Activated T-cell treated with anti-CD3 and anti-CD28 coated beads, Interleukin-2, amount 50 U/mL, for 4 hours (primary cell): ENCODE data around the gene LYRM7. TPM values are rescaled to one million over a fixed set of nuclear protein-coding genes. Genes with fewer than 3 reads are reported as not detected.

Source experiments
- ATAC-seq, 2 donors: fragments of 200-7000 bp; cut with Tn5 transposase; one replicate each; pipeline ENCODE4 v1.10.0; 2021
- DNase-seq: peaks from one replicate; pipeline ENCODE4 v3.0.0-alpha.2; 2020
- H3K27me3 Mint-ChIP-seq: one replicate; pipeline ENCODE4 v1.8.0; 2021; ENCODE audit warnings: low read depth, mixed read lengths
- H3K36me3 Mint-ChIP-seq: one replicate; pipeline ENCODE4 v1.8.0; 2022; ENCODE audit warnings: mixed read lengths; ENCODE audit not compliant: insufficient read depth
- H3K4me1 Mint-ChIP-seq: one replicate; pipeline ENCODE4 v1.8.0; 2021; ENCODE audit warnings: low read depth, mixed read lengths
- H3K4me3 Mint-ChIP-seq: one replicate; pipeline ENCODE4 v1.8.0; 2021; ENCODE audit warnings: mild to moderate bottlenecking, moderate library complexity, mixed read lengths
- H3K9me3 Mint-ChIP-seq: one replicate; pipeline ENCODE4 v1.8.0; 2021; ENCODE audit warnings: mixed read lengths
- total RNA-seq, 3 donors: library from RNA; stranded (reverse); gene quantifications; one replicate each; pipeline ENCODE4 v1.2.1, GENCODE V29; 2021

The LYRM7 gene
- total RNA-seq, 3 donors from 2014 or later: 15.1 to 20.0 (median 18.9) TPM

DNA sequence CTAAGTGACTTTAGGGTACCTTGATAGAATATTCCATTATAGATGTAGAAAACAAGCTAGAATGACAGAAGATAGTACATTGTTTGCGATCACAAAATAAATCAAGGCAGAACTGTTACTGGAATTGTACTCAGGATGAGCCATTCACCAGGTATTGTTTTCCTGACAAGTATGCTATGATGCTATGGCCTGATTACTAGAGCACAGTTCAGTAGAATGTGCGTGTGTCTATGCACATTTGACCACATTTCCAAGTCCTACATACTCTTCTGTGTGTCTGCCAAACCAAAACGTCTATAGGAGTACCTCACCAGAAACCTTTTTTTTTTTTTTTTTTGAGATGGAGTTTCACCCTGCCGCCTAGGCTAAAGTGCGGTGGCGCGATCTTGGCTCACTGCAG, 49.8 kb downstream of the LYRM7 start:
- Mint-ChIP-seq H3K36me3 (no peaks in the 10 kb centered on the region), H3K4me1 (peaks cover 16% of the 10 kb centered on the region), H3K4me3 (no peak overlapping the region), H3K9me3 (no peaks in the 10 kb centered on the region), H3K27me3 (no peaks in the 10 kb centered on the region)
- no peak for DNase-seq
- no peak for ATAC-seq

DNA sequence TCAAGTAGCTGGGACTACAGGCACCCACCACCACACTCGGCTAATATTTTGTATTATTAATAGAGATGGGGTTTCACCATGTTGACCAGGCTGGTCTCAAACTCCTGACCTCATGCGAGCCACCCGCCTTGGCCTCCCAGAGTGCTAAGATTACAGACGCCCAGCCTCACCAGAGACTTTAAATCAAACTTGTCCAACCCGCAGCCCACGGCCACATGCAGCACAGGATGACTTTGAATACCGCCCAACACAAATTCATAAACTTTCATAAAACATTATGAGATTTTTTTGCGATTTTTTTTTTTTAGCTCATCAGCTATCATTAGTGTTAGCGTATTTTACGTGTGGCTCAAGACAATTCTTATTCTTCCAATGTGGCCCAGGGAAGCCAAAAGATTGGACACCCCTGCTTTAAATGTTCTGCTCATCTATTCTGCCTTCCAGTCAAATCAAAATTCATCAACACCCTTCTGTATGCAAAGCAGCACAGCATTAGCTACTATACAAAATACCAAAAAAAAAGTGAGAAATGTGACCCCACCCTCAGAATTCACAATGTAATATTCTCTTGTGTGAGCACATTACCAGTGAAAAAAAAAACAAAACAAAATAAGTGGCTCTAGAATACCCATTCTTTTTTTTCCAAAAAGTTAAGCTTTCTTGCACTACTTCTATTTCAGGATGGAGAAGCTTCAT, 50.4 kb downstream of the LYRM7 start:
- no peak for ATAC-seq

DNA sequence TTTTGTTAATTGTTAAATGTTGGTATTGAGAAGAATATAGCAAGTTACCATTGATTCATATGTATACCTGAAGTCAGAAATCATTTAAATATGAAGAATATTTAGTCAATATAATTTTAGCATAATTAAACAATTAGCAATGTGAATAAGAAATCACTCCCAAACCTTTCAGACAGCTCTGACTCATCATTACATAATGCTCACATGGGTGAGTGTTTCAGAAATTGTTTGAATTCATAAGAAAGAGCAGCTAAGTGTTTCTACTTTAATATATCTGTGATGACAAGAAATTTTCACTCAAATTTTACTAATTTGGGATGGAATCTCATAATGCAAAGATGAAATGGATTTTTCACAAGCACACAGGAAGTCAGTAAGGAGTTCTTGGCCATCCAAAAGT, 51.1 kb downstream of the LYRM7 start:
- DNase-seq (no peak), ATAC-seq (no peak)
- Mint-ChIP-seq H3K4me3 (no peak overlapping the region), H3K36me3 (no peaks in the 10 kb centered on the region), H3K27me3 (no peaks in the 10 kb centered on the region), H3K4me1 (peaks cover 16% of the 10 kb centered on the region), H3K9me3 (no peaks in the 10 kb centered on the region)

More for the DNA sequence above, 50.4 kb downstream of the LYRM7 start:
- Mint-ChIP-seq H3K4me1 (peaks cover 16% of the 10 kb centered on the region), H3K9me3 (no peaks in the 10 kb centered on the region), H3K4me3 (no peak overlapping the region), H3K27me3 (no peaks in the 10 kb centered on the region), H3K36me3 (no peaks in the 10 kb centered on the region)
- no peak for DNase-seq

DNA sequence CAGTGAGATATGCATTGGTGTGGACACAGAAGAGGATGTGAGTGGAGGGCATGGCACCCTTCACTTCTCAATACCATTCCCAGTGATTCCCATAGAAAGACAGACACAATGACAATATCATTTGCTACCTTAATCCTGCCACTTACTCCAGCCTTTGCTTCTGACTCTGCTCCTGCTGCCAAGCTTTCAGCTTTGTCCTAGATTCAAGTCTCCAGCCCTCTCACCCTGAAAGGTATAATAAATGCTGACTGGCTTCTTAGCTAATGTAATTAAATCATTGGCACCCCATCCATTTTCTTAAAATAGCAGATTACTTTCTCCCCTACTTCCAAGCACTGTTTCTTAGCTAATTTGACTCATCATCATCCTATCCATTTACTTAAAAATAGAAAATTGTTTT, 52.0 kb downstream of the LYRM7 start:
- no peaks in the 10 kb centered on the region for H3K36me3 Mint-ChIP-seq
- H3K27me3 Mint-ChIP-seq: no peaks in the 10 kb centered on the region
- DNase-seq: no peak
- no peak overlapping the region for H3K4me3 Mint-ChIP-seq
- no peaks in the 10 kb centered on the region for H3K9me3 Mint-ChIP-seq
- peaks cover 16% of the 10 kb centered on the region for H3K4me1 Mint-ChIP-seq
- no peak for ATAC-seq

DNA sequence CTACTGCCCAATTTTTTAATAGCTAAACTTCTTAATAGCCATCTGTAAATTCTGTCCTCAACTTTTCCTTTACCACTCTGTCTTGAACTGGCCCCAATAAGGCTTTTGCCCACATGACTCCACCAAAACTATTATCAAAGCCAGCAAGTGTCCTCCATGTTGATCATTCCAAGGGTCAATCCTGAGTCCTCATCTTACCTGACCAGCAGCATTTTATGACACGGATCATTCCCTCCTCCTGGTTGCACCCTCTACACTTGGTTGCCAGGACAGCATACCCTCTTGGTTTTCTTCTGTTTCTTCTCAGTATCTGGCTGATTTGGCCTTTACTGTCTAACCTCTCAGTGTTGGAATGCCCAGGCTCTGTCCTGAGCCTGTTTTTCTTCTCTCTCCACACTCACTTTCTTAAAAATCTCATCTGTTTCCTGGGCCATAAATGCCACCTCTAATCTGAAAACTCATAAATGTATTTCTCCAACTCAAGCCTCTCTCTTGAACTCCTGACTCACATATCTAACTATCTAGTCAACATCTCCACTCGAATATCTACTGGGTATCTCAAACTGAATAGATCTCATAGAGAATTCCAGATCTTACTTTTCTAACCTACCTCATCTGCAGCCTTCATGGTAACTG, 53.1 kb downstream of the LYRM7 start:
- H3K4me3 Mint-ChIP-seq: no peak overlapping the region
- no peaks in the 10 kb centered on the region for H3K36me3 Mint-ChIP-seq
- DNase-seq (no peak), ATAC-seq (no peak)
- no peaks in the 10 kb centered on the region for H3K9me3 Mint-ChIP-seq
- no peaks in the 10 kb centered on the region for H3K27me3 Mint-ChIP-seq
- H3K4me1 Mint-ChIP-seq: peaks cover 11% of the 10 kb centered on the region

DNA sequence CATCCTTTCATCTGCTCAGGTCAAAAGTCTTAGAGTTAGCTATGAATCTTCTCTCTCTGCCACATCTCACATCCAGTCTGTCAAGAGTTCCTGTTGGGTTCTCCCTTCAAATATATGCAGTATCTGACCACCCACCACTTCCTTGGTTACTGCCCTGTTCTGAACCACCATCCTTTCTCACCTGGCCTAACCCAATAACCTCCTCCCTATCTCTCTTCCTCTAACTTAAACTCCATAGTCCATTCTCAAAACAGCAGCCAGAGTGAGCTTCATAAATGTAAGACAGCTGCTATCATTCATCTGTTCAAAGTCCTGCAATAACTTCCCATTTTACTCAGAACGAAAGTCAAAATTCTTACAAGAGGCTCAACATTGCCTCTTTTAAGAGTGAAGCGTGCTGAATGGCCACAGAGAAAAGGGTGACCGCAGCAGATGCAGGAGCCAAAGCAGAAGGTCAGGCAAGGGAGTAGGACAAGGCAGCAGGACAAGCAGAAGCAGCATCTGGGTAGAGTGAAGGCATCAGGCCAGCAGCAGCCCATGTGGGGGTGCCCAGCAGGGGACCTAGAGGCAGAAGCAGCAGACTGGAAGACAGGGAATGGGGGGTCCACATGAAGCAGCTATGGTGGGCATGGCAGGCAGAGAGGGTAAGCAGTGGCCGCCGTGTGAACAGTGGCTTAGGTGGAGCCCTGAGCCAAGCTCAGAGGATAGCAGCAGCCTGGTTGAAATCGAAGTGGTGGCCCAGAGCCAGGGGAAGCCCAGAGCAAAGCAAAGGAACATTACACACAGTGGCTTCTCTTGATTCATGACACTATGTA, 53.9 kb downstream of the LYRM7 start:
- ATAC-seq: peak; percentile 52 to 54
- no peak for DNase-seq
- H3K9me3 Mint-ChIP-seq: no peaks in the 10 kb centered on the region
- H3K27me3 Mint-ChIP-seq: no peaks in the 10 kb centered on the region
- H3K36me3 Mint-ChIP-seq: no peaks in the 10 kb centered on the region
- no peak overlapping the region for H3K4me3 Mint-ChIP-seq
- peaks cover 8% of the 10 kb centered on the region for H3K4me1 Mint-ChIP-seq

DNA sequence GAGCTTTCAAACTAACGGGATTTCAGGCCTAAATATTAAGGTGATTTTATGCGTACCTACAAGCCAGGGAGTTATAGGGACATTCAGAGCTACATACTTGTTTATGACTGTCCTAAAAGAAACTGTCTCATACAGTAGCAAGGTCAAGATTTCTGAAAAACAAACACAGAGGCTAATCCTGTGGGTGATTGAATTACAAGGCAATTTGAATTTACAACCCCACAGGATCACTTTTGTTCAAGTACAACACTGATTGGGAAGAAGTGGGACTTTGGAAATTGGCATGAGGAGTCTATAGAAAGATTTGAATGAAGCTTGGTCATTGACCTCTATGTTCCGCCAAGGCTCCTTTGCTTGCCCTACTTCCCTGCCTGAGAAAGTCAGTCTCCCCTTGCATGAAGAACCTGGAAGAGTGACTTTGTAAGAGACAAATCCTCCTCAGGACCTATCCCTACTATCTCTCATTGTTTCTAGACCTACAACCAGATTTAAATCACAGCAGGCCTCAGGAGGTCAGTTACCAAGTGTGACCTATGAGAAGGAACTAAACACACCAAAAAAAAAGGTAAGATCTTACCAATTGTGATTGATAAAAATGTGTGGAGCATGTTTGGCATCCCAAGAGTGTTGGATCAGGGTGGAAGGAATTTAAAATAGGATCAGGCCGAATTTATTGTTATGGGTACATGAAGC, 54.7 kb downstream of the LYRM7 start:
- DNase-seq (no peak), ATAC-seq (no peak)
- H3K9me3 Mint-ChIP-seq: no peaks in the 10 kb centered on the region
- peaks cover 11% of the 10 kb centered on the region for H3K4me1 Mint-ChIP-seq
- no peak overlapping the region for H3K4me3 Mint-ChIP-seq
- H3K36me3 Mint-ChIP-seq: no peaks in the 10 kb centered on the region
- no peaks in the 10 kb centered on the region for H3K27me3 Mint-ChIP-seq

DNA sequence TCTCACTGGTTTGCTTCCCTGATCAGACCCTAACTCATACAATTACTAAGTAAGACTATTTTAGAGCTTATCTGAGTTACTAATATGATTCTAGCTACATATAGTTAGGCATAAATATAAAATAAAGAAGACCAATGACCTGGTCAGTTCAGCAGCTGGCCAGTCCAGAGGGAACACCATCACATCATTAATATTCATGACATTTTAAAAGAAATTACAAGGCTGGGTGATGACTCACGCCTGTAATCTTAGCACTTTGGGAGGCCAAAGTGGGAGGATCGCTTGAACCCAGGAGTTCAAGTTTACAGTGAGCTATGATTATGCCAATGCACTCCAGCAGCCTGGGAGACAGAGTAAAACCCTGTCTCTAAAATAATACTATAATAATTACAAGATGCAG, 56.2 kb downstream of the LYRM7 start:
- no peak for ATAC-seq
- H3K27me3 Mint-ChIP-seq: no peaks in the 10 kb centered on the region
- H3K36me3 Mint-ChIP-seq: no peaks in the 10 kb centered on the region
- no peaks in the 10 kb centered on the region for H3K9me3 Mint-ChIP-seq
- no peak for DNase-seq
- peaks cover 8% of the 10 kb centered on the region for H3K4me1 Mint-ChIP-seq
- no peak overlapping the region for H3K4me3 Mint-ChIP-seq

DNA sequence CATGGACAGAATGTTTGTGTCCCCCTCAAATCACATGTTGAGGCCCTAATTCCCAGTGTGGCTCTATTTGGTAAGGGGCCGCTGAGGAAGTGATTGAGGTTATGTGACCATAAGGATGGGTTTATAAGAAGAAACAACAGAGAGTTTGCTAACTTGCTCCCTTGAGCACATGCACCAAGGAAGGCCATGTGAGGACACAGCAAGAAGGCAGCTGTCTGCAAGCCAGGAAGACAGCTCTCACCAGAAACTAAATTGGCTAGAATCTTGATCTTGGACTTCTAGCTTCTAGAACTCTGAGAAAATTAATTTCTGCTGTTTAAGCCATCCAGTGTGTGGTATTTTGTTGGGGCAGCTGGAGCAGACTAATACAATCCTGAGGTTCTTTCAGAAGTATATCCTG, 57.9 kb downstream of the LYRM7 start:
- ATAC-seq: no peak
- DNase-seq: no peak
- H3K27me3 Mint-ChIP-seq: no peaks in the 10 kb centered on the region
- no peaks in the 10 kb centered on the region for H3K9me3 Mint-ChIP-seq
- H3K36me3 Mint-ChIP-seq: no peaks in the 10 kb centered on the region
- peaks cover 8% of the 10 kb centered on the region for H3K4me1 Mint-ChIP-seq
- H3K4me3 Mint-ChIP-seq: no peak overlapping the region

DNA sequence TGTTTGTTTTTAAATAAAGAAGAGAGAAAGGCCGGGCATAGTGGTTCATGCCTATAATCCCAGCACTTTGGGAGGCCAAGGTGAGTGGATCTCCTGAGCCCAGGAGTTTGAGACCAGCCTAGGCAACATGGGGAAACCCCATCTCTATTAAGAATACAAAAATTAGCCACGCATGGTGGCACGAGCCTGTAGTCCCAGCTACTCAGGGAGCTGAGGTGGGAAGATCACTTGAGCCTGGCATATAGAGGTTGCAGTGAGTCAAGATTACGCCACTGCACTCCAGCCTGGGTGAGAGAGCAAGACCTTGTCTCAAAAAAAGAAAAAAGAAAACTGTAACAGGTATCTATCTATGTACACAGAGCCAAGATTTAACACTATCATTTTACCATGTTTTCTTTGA, 58.9 kb downstream of the LYRM7 start:
- Mint-ChIP-seq H3K4me1 (peaks cover 8% of the 10 kb centered on the region), H3K9me3 (no peaks in the 10 kb centered on the region), H3K36me3 (no peaks in the 10 kb centered on the region), H3K27me3 (no peaks in the 10 kb centered on the region), H3K4me3 (no peak overlapping the region)
- ATAC-seq (no peak), DNase-seq (no peak)

DNA sequence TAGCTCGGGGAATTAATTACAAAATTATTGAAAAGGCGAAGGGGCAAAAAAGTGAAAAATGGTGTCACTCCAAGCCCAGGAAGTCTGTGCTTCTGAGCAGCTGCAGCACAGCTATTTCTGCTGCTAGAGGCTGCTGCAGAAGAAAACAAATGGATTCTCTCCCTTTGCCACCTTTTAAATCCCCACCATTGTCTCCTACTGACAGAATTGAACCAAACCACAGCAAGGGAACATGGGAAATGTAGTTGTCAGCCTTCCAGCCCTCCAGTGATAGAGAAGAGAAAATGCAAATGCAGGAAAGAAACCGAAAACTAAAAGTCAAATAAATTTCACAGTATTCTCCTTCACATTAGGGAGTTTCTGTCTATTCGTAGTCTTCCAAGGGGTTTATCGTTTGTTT, 59.7 kb downstream of the LYRM7 start:
- DNase-seq (no peak), ATAC-seq (no peak)
- peaks cover 8% of the 10 kb centered on the region for H3K4me1 Mint-ChIP-seq
- no peaks in the 10 kb centered on the region for H3K9me3 Mint-ChIP-seq
- no peaks in the 10 kb centered on the region for H3K27me3 Mint-ChIP-seq
- H3K4me3 Mint-ChIP-seq: no peak overlapping the region
- H3K36me3 Mint-ChIP-seq: no peaks in the 10 kb centered on the region

DNA sequence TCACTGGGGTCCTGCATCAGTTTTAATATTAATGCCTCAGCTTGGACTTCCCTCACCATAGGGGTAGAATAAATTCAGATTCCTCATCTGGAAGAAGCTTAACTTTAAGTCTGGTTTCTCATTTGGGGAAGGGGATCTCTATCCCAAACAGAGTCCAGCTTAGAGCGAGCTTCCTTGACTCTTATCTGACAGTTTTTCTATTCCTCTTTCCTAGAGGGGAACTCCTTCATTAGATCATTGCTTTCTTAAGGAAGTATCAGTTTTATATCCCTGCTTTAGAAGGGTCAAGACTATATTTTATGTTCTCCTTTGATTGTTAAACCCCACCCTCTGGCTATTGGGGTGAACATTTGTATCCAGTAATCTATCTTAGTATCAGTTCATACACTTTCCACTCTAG, 68.9 kb downstream of the LYRM7 start:
- peaks cover 9% of the 10 kb centered on the region for H3K4me1 Mint-ChIP-seq
- DNase-seq: no peak
- H3K27me3 Mint-ChIP-seq: no peaks in the 10 kb centered on the region
- no peaks in the 10 kb centered on the region for H3K36me3 Mint-ChIP-seq
- ATAC-seq: no peak
- H3K4me3 Mint-ChIP-seq: no peak overlapping the region
- no peaks in the 10 kb centered on the region for H3K9me3 Mint-ChIP-seq

DNA sequence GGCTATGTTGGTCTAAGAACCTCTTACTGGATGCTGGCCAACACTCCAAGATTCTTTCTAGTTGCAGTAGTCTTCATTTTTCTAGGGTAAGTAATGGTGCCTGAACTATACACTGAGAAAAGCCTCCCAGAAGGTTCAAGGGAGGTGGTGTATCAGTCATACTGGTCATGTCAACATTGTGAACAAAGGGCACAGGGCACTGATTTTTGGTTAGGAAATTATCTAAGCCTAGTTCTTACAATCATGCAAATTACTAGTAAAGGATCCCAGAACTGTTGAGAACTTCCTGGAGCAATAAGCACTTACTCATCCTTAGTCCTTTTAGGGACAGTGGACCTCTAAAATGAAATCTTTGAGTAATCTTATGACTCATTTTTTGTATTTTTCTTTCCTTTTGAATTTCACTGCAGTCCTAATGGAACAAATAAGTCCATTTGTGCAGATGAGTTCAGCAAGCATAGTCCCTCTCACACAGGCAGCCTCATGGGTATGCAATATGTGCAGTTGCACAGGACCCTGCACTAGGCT, 72.0 kb downstream of the LYRM7 start:
- peaks cover 9% of the 10 kb centered on the region for H3K4me1 Mint-ChIP-seq
- no peaks in the 10 kb centered on the region for H3K9me3 Mint-ChIP-seq
- ATAC-seq (peak; percentile 52 to 58), DNase-seq (no peak)
- H3K4me3 Mint-ChIP-seq: no peak overlapping the region
- no peaks in the 10 kb centered on the region for H3K36me3 Mint-ChIP-seq
- no peaks in the 10 kb centered on the region for H3K27me3 Mint-ChIP-seq

DNA sequence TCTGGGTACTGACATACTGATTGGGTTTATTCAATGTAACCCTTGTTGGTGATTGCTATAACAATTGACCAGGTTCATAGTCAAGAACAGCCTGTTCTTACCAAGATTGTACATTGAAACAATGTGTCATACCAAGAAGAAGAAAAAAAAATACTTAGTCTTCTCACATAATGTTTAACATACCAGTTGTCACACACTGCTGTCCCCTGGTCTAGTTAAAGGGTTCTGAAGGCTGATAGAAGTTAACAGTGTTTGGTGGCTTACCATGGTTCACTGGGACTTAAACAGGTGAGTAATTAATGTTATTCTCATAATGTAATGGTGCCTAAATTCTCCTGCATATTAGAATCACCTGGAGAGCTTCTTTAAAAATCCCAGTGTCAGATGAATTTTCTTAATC, 74.6 kb downstream of the LYRM7 start:
- H3K4me3 Mint-ChIP-seq: no peak overlapping the region
- DNase-seq (no peak), ATAC-seq (no peak)
- no peaks in the 10 kb centered on the region for H3K27me3 Mint-ChIP-seq
- no peaks in the 10 kb centered on the region for H3K36me3 Mint-ChIP-seq
- peaks cover 15% of the 10 kb centered on the region for H3K4me1 Mint-ChIP-seq
- H3K9me3 Mint-ChIP-seq: no peaks in the 10 kb centered on the region
